GM23338 (cell line): ENCODE measurements around the gene SEPTIN7. TPM values are rescaled to one million over a fixed set of nuclear protein-coding genes. Genes with fewer than 3 reads are reported as not detected.

ENCODE experiments used
- ATAC-seq: fragments of 200-7000 bp; cut with Tn5 transposase; 3 replicates; pipeline ENCODE4 v1.9.1; 2020
- DNase-seq: peaks from one replicate; pipeline ENCODE4 v3.0.0-alpha.2; 2015; ENCODE audit warnings: low spot score
- H2AFZ ChIP-seq: fragments of 200-600 bp; sonication (generic); 2 replicates; pipeline ENCODE4 v1.8.0; 2016; ENCODE audit warnings: antibody characterized with exemption, mild to moderate bottlenecking, moderate library complexity
- H3F3A ChIP-seq: fragments of 200-600 bp; sonication (generic); replicated peaks from 2 replicates; pipeline ENCODE4 v1.8.0; 2017; ENCODE audit warnings: antibody characterized with exemption, mixed run types, low read depth
- H3K27ac ChIP-seq: fragments of 200-600 bp; sonication (generic); 2 replicates; pipeline ENCODE4 v1.6.1; 2016; ENCODE audit warnings: low read depth
- H3K27me3 ChIP-seq: fragments of 200-600 bp; sonication (generic); 2 replicates; pipeline ENCODE4 v1.8.0; 2016; ENCODE audit warnings: mild to moderate bottlenecking, mixed run types, moderate library complexity; ENCODE audit not compliant: insufficient read depth
- H3K36me3 ChIP-seq: fragments of 200-600 bp; sonication (generic); 2 replicates; pipeline ENCODE4 v1.8.0; 2016; ENCODE audit warnings: mild to moderate bottlenecking; ENCODE audit not compliant: insufficient read depth
- H3K4me1 ChIP-seq: fragments of 200-600 bp; sonication (generic); 2 replicates; pipeline ENCODE4 v1.8.0; 2016; ENCODE audit warnings: mild to moderate bottlenecking, moderate library complexity; ENCODE audit not compliant: insufficient read depth
- H3K4me2 ChIP-seq: fragments of 200-600 bp; sonication (generic); 2 replicates; pipeline ENCODE4 v1.7.1; 2017; ENCODE audit warnings: mixed run types
- H3K4me3 ChIP-seq: fragments of 200-600 bp; sonication (generic); 2 replicates; pipeline ENCODE4 v1.6.1; 2016; ENCODE audit warnings: mixed run types
- H3K79me2 ChIP-seq: fragments of 200-600 bp; sonication (generic); replicated peaks from 2 replicates; pipeline ENCODE4 v1.8.0; 2017; ENCODE audit warnings: mild to moderate bottlenecking; ENCODE audit not compliant: insufficient read depth
- H3K9me2 ChIP-seq: fragments of 200-600 bp; sonication (generic); 2 replicates; pipeline ENCODE4 v1.8.0; 2017; ENCODE audit not compliant: insufficient read depth
- H4K20me1 ChIP-seq: fragments of 200-600 bp; sonication (generic); replicated peaks from 2 replicates; pipeline ENCODE4 v1.8.0; 2017; ENCODE audit warnings: mild to moderate bottlenecking; ENCODE audit not compliant: insufficient read depth
- H3K27ac Mint-ChIP-seq: 2 replicates; pipeline ENCODE4 v1.8.0; 2020; ENCODE audit warnings: inconsistent platforms, mild to moderate bottlenecking, moderate library complexity, mixed read lengths
- H3K27me3 Mint-ChIP-seq: 3 replicates; pipeline ENCODE4 v1.8.0; 2022; ENCODE audit warnings: low read depth, mild to moderate bottlenecking, moderate library complexity, mixed read lengths, inconsistent platforms; ENCODE audit not compliant: insufficient read depth, poor library complexity
- H3K36me3 Mint-ChIP-seq: 3 replicates; pipeline ENCODE4 v1.8.0; 2021; ENCODE audit warnings: low read depth, mild to moderate bottlenecking, inconsistent platforms, moderate library complexity, mixed read lengths
- H3K4me1 Mint-ChIP-seq: 3 replicates; pipeline ENCODE4 v1.8.0; 2020; ENCODE audit warnings: mild to moderate bottlenecking, inconsistent platforms, mixed read lengths
- H3K4me3 Mint-ChIP-seq: 3 replicates; pipeline ENCODE4 v1.8.0; 2021; ENCODE audit warnings: moderate library complexity, mild to moderate bottlenecking, inconsistent platforms, mixed read lengths
- H3K9me3 Mint-ChIP-seq: 3 replicates; pipeline ENCODE4 v1.8.0; 2020; ENCODE audit warnings: moderate library complexity, mild to moderate bottlenecking, inconsistent platforms, mixed read lengths
- CREB1 ChIP-seq: fragments of 250-450 bp; sonication (Bioruptor Pico); IDR thresholded peaks from 2 replicates; pipeline ENCODE4 v1.5.0; 2020; ENCODE audit warnings: low read depth, mild to moderate bottlenecking, moderate library complexity
- EZH2 ChIP-seq: fragments of 200-600 bp; sonication (generic); IDR thresholded peaks from one replicate; pipeline ENCODE4 v1.8.0; 2017; ENCODE audit warnings: antibody characterized with exemption, mild to moderate bottlenecking, low read depth; ENCODE audit not compliant: unreplicated experiment
- EZH2phosphoT487 ChIP-seq: fragments of 200-600 bp; sonication (generic); IDR thresholded peaks from one replicate; pipeline ENCODE4 v1.8.1; 2018; ENCODE audit warnings: antibody characterized with exemption; ENCODE audit not compliant: unreplicated experiment
- NANOG ChIP-seq: IDR thresholded peaks from 2 replicates; pipeline ENCODE4 v1.6.1; 2016; ENCODE audit warnings: antibody characterized with exemption, borderline replicate concordance
- POLR2AphosphoS5 ChIP-seq: IDR thresholded peaks from 2 replicates; pipeline ENCODE4 v1.6.1; 2016; ENCODE audit warnings: antibody characterized with exemption, low read depth
- STAT1 ChIP-seq: IDR thresholded peaks from one replicate; pipeline ENCODE4 v1.6.1; 2016; ENCODE audit warnings: antibody characterized with exemption; ENCODE audit not compliant: unreplicated experiment
- polyA plus RNA-seq: library from polyadenylated mRNA; unstranded; fragments of >200 nt; fragmentation: Nextera tagmentation; extraction: Ambion mirVana; gene quantifications from 2 replicates; pipeline ENCODE4 v1.2.1, GENCODE V29; 2016
- total RNA-seq: library from RNA; depleted of rRNA; stranded (reverse); fragments of >200 nt; shearing (Covaris generic); gene quantifications from 2 replicates; pipeline ENCODE4 v1.2.3, GENCODE V29; 2014
- TF ChIP-seq, protein P1 (sequence below): IDR thresholded peaks from one replicate; pipeline ENCODE4 v1.6.1; 2018; ENCODE audit warnings: antibody characterized with exemption; ENCODE audit not compliant: unreplicated experiment
- TF ChIP-seq, protein P2 (sequence below): IDR thresholded peaks from 2 replicates; pipeline ENCODE4 v1.6.1; 2016; ENCODE audit warnings: antibody characterized with exemption
- TF ChIP-seq, protein P3 (sequence below), 2 experiments: fragments of 200-600 bp in 1 of 2; sonication (generic) in 1 of 2; conservative IDR thresholded peaks; 2 replicates each; pipeline versions ENCODE4 v1.5.1 to v1.6.1; 2016 to 2017; ENCODE audit warnings: antibody characterized with exemption in 2 of 2, low read depth in 2 of 2, mild to moderate bottlenecking in 2 of 2, moderate library complexity in 1 of 2

SEPTIN7 gene
- total and polyA plus RNA-seq, 2 experiments from 2014 or later = 210 to 499 TPM

DNA sequence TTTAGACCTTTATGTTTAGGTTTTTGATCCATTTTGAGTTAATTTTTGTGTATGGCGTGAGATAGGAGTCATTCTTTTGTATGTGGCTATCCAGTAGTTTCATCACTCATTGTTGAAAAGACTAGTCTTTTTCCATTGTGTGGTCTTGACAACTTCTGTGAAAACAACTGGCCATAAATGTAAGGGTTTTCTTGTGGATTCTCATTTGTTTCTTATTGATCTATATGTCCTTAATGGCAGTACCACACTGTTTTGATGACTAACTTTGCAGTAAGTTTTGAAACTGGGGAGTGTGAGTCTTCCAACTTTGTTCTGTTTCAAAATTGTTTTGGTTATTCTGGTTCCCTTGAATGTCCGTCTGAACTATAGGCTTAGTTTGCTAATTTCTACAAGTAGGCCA lies 16.3 kb downstream of the SEPTIN7 start (continued):
- TF ChIP-seq EZH2 (no peak), CREB1 (CRISPR knock-in tag) (no peak), POLR2AphosphoS5 (no peak), STAT1 (no peak)

DNA sequence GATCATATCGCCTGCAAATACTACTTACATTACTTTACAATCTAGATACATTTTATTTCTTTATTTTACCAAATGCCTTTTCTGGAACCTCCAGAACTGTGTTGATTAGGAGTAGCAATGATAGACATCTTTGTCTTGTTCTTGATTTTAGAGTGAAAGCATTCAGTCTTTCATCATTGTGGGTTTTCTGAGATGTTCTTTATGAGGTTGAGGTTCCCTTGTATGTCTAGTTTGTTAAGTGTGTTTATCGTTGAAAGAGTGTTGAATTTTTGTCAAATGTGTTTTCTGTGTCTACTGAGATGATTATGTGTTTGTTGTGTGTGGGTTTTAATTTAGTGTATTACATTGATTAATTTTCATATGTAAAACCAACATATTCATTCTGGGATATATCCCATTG lies 17.1 kb downstream of the SEPTIN7 start:
- peaks cover 20% of the 10 kb centered on the region for H4K20me1 ChIP-seq
- H3K4me3 ChIP-seq = no peak overlapping the region
- peaks cover 52% of the 10 kb centered on the region for H3K4me1 Mint-ChIP-seq
- no peaks in the 10 kb centered on the region for H3K36me3 ChIP-seq
- H3K9me2 ChIP-seq = no peaks in the 10 kb centered on the region
- H3K27ac ChIP-seq = no peak overlapping the region
- DNase-seq (no peak), ATAC-seq (no peak)
- peaks cover 100% of the 10 kb centered on the region for H3K79me2 ChIP-seq
- H3K4me1 ChIP-seq = peaks cover 26% of the 10 kb centered on the region; the same call in 1 of the 2 replicates
- no peaks in the 10 kb centered on the region for H3K27me3 ChIP-seq
- H3K27me3 Mint-ChIP-seq = peaks cover 1% of the 10 kb centered on the region
- TF ChIP-seq EZH2 (no peak), NANOG (no peak), EZH2phosphoT487 (no peak), STAT1 (no peak), CREB1 (CRISPR knock-in tag) (no peak)
- TF ChIP-seq, protein P1, sequence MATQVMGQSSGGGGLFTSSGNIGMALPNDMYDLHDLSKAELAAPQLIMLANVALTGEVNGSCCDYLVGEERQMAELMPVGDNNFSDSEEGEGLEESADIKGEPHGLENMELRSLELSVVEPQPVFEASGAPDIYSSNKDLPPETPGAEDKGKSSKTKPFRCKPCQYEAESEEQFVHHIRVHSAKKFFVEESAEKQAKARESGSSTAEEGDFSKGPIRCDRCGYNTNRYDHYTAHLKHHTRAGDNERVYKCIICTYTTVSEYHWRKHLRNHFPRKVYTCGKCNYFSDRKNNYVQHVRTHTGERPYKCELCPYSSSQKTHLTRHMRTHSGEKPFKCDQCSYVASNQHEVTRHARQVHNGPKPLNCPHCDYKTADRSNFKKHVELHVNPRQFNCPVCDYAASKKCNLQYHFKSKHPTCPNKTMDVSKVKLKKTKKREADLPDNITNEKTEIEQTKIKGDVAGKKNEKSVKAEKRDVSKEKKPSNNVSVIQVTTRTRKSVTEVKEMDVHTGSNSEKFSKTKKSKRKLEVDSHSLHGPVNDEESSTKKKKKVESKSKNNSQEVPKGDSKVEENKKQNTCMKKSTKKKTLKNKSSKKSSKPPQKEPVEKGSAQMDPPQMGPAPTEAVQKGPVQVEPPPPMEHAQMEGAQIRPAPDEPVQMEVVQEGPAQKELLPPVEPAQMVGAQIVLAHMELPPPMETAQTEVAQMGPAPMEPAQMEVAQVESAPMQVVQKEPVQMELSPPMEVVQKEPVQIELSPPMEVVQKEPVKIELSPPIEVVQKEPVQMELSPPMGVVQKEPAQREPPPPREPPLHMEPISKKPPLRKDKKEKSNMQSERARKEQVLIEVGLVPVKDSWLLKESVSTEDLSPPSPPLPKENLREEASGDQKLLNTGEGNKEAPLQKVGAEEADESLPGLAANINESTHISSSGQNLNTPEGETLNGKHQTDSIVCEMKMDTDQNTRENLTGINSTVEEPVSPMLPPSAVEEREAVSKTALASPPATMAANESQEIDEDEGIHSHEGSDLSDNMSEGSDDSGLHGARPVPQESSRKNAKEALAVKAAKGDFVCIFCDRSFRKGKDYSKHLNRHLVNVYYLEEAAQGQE = no peak
- TF ChIP-seq, protein P2, sequence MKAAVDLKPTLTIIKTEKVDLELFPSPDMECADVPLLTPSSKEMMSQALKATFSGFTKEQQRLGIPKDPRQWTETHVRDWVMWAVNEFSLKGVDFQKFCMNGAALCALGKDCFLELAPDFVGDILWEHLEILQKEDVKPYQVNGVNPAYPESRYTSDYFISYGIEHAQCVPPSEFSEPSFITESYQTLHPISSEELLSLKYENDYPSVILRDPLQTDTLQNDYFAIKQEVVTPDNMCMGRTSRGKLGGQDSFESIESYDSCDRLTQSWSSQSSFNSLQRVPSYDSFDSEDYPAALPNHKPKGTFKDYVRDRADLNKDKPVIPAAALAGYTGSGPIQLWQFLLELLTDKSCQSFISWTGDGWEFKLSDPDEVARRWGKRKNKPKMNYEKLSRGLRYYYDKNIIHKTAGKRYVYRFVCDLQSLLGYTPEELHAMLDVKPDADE = no peak
- TF ChIP-seq, protein P3, sequence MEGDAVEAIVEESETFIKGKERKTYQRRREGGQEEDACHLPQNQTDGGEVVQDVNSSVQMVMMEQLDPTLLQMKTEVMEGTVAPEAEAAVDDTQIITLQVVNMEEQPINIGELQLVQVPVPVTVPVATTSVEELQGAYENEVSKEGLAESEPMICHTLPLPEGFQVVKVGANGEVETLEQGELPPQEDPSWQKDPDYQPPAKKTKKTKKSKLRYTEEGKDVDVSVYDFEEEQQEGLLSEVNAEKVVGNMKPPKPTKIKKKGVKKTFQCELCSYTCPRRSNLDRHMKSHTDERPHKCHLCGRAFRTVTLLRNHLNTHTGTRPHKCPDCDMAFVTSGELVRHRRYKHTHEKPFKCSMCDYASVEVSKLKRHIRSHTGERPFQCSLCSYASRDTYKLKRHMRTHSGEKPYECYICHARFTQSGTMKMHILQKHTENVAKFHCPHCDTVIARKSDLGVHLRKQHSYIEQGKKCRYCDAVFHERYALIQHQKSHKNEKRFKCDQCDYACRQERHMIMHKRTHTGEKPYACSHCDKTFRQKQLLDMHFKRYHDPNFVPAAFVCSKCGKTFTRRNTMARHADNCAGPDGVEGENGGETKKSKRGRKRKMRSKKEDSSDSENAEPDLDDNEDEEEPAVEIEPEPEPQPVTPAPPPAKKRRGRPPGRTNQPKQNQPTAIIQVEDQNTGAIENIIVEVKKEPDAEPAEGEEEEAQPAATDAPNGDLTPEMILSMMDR (conservative IDR thresholded peaks at IDR 0.05; ENCODE audit: low read depth in 2 of 2) = no peak
- H3K9me3 Mint-ChIP-seq = peaks cover 12% of the 10 kb centered on the region; the same call in 2 of the 3 replicates
- no peak overlapping the region for H3K4me2 ChIP-seq
- no peaks in the 10 kb centered on the region for H3F3A ChIP-seq
- no peak overlapping the region for H3K27ac Mint-ChIP-seq
- H3K4me3 Mint-ChIP-seq = no peak overlapping the region
- no peak overlapping the region for H2AFZ ChIP-seq
- peaks cover 24% of the 10 kb centered on the region for H3K36me3 Mint-ChIP-seq
